HG02840 (cell line): ENCODE data around the gene RBMS3.
"Not testable (repeated sequence)": the region's sequence is repeated elsewhere in the genome, so short reads cannot be mapped to it uniquely, and the experiment has no call there.

ENCODE experiments used
- ATAC-seq: cut with Tn5 transposase; IDR thresholded peaks from one replicate; pipeline ENCODE4 v1.9.1; 2021; ENCODE audit warnings: mild to moderate bottlenecking, moderate library complexity, moderate number of reproducible peaks; ENCODE audit not compliant: unreplicated experiment, low FRiP score

The RBMS3 gene

DNA sequence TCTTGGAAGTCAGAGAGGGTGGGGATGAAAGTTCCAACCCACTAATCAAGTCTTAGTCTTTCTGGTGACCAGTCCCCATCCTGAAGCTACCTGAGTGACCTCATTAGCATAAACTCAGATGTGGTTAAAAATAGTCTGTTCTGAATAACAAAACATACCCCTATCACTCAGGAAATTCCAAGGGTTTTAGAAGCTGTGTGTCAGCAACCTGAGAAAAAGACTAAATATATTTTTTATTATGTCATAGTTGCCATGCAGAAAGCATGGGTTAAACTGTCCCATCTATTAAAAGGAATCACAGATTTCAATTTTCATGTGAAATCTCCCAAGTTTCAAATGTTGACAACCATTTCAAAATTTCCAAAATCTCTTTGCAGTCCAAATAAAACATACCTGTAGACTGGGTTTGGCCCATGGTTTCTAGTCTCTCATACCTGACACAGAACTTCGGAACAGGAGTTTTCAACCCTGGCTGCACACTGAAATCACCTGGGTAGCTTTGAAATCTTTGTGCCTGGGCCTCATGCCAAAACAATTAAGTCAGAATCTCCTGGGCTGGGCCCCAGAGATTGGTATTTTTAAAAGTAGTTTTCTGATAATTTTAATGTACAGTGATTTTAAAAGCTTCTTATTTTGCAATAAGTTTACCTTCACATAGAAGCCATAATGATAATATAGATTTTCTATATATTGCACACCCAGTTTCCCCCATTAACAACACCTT, 476.3 kb downstream of the RBMS3 start:
- no peak for ATAC-seq

DNA sequence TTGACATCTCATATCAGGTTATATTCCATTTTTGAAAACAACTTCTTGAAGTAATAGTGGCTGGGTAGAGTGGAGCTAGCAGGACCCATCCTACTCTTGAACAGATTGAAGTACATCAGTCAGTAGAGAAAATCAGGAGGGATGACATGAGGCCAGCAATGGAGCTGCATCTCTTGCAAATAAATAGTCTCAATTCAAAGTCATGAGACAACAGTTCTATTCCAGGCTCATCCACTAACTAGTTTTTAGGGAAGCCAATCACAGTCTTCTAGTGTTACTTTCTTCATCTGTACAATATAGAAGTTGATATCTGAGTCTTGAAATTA, 477.2 kb downstream of the RBMS3 start:
- ATAC-seq = no peak

DNA sequence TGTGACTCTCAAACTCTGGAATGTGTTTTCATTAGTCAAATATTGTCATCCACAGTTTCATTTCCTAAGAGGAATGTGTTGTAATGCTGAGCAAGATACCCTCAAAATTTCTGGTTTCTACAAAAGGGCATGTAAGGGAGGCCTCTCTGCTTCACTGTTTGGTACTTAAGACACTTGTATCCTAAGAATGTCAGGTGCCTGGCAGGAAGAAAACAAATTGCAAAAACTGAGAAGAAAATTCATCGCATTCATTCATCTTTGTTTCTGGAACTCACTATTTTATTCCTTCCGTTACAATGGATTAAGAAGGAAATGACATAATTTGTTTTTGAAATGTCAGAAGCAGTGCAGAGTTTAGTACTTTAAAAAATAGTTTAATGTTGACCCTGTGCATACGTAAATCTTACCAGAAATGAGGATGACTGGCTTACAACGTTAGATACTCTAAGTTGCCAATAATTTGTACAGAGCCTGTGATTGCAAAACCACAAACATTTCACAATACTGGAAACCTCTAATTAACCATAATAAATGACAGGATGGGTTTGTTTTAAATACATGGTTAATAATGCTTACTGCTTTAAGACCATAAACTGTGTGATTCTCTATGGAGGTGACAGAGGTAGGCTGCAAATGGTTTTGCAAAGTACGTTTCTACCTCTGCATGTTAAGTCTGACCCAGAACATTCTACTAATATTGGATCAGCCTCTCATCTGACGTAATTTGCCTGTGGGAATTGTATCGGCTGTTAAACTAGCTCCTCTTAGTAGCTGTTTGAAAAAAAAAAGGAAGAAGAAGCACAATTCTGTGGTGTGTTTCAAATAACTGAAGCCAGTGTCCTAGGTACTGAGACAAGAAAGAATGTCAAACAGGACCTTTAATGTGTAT, 477.8 kb downstream of the RBMS3 start:
- no peak for ATAC-seq

DNA sequence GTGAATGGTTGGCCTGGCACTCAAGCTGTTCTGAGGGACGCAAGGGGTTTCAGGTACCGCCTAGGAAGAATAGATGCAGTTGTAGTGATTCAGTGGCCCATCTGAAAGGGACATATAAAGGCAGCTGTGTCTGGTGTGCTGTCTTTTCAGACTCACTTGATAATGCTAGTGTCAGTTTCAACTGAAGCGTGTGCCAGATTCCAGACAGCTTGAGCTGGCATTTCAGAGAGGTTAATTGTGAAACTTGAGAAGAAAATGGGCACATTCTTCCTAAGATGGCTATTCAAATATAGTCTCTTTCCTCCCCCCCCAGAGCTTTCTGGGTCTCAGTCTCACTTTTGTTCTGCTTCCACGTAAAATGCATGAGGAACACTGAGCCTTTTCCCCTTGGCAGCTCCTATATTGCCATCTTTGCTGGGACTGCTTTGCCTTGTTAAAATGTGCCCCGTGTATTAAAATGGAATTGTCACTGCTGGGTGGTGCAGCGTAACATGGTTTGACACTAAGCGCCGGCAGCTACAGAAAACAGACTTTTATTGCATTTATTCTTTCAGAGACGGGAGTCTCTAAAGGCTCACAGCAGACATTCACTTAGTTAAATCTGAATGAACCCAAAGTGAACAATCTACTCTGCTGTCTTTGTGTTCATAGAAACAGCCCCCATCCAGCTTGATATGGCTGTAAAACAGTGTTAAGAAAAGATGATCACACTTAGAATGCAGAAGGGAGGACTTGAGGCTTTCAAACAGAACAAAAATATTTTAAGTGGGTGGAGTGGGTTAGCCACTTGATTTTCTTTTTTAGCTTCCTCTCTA, 478.7 kb downstream of the RBMS3 start:
- ATAC-seq = no peak

DNA sequence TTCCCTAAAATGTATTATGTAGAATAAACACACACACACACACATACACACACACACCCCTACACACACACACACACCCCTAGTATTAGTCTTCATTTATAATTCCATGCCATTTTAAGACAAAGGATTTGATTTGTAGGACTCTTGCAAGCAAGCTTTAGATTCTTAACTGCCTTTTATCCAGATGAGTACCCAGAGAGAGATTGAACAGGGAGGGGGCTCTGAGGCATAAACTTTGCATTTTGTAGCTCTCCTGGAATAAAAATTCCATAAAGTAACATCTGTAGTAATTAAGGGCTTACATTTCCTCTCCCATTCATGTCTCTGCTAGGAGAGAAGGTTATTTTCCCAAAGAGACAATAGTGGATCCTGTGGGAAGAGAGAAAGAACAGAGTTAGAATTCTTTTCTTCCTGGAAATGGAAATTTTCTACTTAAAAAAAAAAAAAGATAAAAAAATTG, 479.4 kb downstream of the RBMS3 start:
- ATAC-seq = no peak

DNA sequence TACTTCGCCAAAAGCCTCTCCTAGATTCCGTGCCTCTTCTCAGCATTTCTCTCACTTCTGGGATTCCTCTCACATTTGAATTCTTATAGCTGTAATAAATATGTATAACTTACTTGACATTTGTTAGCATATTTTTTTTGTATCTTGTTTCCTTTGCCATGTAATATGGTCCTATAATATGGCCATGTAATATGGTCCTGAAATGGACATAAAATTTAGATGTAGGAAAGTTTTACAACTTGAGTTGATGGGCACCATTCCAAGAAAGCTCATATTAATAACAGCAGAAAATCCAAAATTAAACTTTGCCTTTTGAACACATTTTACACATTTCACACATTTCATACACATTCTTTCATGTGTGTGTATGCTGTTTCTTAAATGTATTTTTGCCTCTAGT, 480.6 kb downstream of the RBMS3 start:
- ATAC-seq = no peak

DNA sequence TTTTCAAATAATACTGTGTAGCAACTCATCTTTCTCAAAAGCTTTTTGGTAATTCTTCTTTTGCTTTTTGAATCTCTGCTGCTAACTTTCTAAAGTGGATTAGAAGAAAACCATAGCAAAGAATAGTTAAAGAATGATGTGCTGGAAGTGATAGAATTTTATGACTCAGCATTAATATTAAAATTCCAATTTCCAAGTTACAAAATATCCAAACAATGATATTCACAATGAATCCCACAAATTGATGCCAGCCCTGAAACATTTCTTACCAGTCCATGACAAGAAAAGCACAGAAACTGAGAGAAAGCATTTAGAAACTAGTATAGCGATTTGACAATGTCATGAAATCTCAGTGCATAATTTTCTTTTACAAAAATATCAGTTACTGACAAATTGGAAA, 482.2 kb downstream of the RBMS3 start:
- ATAC-seq = no peak

DNA sequence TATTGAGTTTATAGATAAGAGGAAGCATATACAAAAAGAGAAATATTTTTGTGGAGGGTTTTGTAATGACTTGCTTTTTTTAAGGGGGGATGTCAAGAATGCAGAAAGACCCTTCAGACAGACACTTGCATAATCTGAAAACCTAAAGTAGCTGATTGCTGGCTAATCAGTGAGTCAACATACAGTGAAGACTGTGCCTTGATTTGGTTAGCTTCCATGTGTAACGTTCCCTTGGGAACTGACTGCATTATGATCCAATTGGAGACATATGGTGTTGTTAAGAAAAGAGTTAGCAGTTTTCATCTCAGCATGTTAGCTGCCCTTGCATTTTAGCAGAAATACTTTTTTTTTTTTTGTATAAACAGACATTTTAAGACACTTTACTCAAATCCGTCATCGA, 483.2 kb downstream of the RBMS3 start:
- ATAC-seq = no peak

DNA sequence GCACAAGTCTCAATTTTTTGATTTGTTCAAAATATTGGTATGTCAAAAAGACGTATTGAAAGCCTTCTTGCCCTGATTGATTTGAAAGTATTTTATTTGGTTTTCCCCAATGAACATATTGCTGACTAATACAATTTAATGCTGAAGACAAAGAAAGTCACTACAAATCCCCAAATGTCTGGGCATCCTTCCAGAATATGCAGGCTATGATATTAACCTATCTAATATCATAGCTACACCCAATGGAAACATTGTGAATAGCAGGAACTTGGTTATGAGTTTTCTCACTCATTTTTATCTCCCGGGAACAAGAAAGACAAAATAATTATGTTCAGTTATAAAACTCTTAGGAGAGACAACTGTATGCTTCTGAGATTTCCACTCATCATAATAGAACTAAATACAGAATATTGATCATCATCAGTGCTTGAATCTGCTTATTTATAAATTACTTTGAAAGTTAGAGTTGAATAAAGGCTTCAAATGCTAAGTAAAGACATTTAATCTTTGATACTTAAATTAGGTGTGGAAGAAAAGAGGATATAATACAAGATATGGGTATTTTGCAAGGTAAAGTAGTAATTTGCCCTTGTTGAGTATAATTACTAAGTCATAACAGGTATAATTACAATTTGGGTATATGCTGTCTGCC, 483.9 kb downstream of the RBMS3 start:
- no peak for ATAC-seq

DNA sequence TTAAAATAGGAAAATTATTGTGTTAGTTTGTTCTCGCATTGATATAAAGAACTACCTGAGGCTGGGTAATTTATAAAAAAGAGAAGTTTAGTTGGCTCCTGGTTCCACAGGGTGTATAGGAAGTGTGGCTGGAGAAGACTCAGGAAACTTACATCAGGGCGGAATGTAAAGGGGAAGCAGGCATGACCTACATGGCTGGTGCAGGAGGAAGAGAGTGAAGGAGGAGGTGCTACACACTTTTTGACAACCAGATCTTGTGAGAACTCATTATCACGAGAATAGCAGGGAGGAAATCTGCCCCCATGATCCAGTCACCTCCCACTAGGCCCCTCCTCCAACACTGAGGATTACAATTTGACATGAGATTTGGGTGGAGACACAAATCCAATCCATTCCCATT, 490.7 kb downstream of the RBMS3 start:
- no peak for ATAC-seq

DNA sequence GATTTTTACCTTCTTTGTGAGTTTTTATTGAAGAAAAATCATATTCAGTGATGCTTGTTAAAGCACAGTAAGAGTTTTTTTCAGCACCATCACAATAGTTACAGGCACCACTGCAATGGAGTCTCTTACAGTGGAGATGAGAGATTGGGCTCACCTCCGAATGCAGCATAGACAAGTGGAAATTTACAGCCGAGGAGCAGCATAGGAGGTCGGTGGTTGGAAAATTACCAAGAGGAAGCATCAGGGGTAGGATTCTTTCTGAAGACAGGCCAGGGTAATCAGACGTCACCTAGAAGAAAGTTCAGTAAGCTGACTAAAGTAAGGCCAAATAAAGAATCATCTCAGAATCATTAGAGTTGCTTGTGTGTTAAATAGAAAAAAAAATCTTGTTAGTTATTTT, 491.6 kb downstream of the RBMS3 start:
- no peak for ATAC-seq

DNA sequence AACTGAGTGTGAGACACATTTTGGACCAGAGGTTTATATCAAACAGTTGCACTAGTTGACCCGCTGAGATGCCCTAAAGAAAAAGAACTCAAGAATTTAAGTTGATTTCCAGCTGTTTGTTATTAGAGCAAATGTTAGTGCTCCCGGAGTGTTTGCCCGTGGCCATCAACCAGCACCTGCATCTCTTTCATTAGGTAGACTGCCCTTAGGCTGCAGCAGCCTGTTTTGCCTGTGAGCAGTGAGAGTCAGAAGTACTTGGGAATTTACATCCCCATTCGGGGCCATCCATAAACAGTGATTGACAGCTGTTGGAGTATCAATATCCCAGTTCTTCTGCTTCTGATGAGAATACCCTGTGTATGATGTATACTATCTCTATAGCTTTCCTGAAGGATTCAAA, 492.6 kb downstream of the RBMS3 start:
- ATAC-seq = no peak

DNA sequence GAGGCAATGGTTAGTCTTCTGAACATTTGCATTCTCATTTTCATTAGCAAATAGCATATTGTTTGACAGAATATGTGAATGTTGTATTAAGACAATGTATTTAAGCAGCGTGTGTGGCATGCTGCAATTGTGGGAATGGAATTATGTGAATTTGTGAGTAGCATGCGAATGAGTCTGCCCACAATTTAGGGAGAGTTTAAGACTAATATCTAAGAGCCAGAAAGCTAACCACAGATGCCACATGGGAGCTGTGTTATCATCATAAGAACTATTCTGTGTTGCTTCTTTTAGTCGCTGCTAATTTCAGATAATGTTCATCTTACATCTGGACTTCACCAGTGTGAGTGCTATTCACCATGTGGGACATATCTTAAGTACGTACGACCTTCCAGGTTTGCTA, 494.5 kb downstream of the RBMS3 start:
- ATAC-seq = no peak

DNA sequence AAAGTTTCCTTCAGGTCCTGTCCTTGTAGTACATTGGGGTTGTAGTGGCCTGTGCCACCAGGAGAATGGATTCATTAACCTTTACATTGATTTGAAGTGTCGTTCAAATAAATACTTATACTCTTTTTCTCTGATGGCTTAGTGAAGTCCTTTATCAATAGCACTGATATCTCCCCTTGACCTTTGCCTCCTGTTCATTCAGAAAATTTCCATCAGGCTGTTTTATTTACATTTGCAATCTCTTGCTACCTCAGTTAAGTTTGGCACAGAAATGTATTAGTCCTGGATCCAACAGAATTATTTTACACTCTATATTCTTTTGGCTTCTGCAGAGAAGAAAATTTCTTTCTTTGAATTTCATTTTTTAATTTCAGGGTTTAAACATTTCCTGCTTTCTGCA, 497.0 kb downstream of the RBMS3 start:
- no peak for ATAC-seq

DNA sequence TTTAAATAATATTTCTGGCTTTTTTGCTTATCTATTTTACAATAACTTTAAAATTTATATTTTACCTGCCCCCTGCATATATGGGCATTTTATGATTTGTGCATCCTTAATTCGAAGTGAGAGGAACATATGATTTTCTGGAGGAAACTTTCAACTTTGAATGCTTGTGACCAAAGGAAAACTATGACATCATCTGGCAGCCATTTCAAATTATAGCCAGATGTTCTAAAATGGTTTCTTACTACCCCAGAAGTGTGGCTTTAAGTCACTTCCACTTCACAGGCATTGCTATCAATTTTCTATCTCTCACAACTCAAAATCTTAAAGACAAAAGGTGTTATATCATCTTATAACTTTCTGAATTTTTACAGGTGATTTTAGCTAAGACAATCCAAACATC, 508.8 kb downstream of the RBMS3 start:
- ATAC-seq = no peak

DNA sequence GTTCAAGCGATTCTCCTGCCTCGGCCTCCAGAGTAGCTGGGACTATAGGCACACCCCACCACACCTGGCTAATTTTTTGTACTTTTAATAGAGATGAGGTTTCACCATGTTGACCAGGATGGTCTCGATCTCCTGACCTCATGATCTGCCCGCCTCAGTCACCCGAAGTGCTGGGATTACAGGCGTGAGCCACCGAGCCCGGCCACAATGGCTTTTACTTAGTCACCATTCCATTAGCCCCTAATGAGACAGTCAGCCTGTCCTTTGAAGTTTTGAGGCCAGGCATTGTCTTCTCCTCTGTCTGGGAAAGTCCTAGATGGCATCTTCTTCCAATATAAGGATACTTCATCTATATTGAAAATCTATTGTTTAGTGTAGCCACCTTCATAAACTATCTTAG, 515.9 kb downstream of the RBMS3 start:
- no peak for ATAC-seq

DNA sequence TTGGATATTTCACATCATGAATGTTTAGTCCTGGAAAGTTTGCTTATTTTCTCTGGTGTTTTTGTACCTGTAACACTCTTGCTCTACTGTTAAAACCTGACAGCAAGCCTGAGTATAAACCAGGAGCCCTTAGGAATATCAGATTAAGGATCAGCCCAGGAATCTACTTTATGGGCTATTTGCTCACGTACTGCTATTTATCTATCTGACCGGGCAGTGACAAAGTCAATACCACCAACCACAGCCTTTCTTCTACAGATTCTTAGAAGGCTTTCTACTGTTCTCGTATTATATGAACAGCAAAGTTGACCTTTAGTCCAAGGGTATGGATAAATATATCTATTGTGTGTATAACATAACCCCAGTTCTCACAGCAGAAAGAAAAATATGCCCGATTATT, 521.2 kb downstream of the RBMS3 start:
- ATAC-seq = no peak

DNA sequence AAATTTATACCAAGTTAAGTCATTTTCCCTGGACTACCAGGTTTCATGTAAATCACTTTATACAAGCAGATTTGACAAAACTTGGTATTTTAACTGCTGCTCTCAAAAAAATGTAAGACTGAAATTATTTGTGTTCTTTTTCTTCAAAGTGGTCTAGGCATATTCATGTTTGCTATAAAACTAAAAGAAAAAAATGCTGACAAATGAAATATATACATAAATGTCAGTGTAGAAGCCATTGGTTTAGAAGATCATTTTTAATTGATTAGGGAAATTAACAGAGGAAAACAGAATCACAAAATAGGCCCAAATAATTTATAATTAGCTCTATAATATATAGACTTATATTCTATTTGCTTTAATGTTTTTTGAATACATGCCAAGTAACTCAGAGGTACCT, 523.2 kb downstream of the RBMS3 start:
- no peak for ATAC-seq

DNA sequence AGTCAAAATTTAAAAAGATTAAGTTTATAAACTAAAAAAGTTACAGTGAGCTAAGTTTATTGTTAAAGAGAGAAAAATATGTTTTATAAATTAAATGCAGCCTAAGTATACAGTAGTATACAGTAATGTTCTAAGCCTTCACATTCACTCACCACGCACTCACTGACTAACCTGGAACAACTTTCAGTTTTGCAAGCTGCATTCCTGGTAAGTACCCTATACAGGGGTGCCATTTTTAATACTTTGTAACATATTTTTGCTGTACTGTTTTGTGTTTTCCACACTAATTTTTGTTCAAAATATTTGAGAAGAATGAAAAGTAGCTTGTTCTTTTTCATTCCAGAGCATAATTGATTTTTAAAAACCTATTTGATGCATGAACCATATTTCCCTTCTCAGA, 524.9 kb downstream of the RBMS3 start:
- ATAC-seq = no peak

DNA sequence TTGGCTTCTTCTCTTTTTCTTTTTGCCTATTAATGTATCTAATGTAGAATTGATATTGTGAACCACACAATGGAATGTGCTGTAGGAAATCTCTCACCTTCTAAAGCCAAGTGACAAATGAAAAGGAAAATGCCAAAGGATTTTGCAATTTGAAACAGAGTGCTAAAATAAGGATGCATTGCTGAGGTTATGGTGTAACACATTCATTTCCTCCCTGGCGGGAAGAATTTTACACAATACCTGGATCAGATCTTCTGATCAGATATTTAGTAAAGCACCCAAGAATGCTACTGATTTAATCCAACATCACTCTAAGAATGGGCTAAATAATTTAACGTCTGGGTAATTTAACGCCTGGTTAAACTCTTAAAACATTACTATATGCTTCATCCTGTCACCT, 527.5 kb downstream of the RBMS3 start:
- not testable (repeated sequence) for ATAC-seq

DNA sequence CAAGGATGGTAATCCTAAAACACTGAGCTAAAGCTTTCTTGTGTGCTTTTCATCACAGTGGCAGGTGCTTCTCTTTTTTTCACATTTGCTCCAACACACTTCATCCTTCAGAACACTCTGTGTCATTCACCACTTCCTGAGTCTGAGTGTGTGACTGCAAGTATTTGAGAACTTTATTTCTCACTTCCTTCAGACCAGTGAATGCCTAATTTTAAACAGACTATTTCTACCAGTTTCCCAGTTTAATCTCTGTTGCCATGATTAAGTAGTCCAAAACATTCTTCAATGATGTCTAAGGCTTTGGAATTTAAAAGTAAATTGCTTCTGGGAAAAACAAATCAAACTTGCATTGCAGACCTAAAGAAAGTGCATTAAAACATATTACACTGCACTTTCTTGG, 541.2 kb downstream of the RBMS3 start:
- ATAC-seq = no peak
